Testis (tissue), 3 donors: Measurements from ENCODE around the gene TTLL5. TPM values are rescaled to one million over a fixed set of nuclear protein-coding genes. Genes with fewer than 3 reads are reported as not detected.

ENCODE experiments used
- DNase-seq: peaks from one replicate; pipeline ENCODE4 v3.0.0-alpha.2; 2019
- H3K27ac ChIP-seq, 2 donors: fragments of 200-600 bp; sonication (generic); one replicate each; pipeline ENCODE4 v1.5.1; 2019
- H3K27me3 ChIP-seq: fragments of 200-600 bp; sonication (generic); one replicate; pipeline ENCODE4 v1.5.1; 2019
- H3K36me3 ChIP-seq: fragments of 200-600 bp; sonication (generic); one replicate; pipeline ENCODE4 v1.5.1; 2017; ENCODE audit warnings: low read depth; ENCODE audit errors: missing control alignments
- H3K4me1 ChIP-seq: fragments of 200-600 bp; sonication (generic); one replicate; pipeline ENCODE4 v1.5.1; 2019
- H3K4me3 ChIP-seq, 2 donors: fragments of 200-600 bp; sonication (generic); one replicate each; pipeline ENCODE4 v1.5.1; 2017 to 2019
- H3K9me3 ChIP-seq: fragments of 200-600 bp; sonication (generic); one replicate; pipeline ENCODE4 v1.5.1; 2017
- POLR2A ChIP-seq: fragments of 450-650 bp; IDR thresholded peaks from one replicate; pipeline ENCODE4 v1.6.1; 2017; ENCODE audit warnings: antibody characterized with exemption, mild to moderate bottlenecking, moderate library complexity
- WGBS, 2 donors: methylation state at CpG; one replicate each; pipeline ENCODE4 v1.1.5; 2018; 5-methylcytosine and 5-hydroxymethylcytosine counted together
- intact Hi-C: fragments of 100-400 bp; cut with DNase I; formaldehyde crosslinking; loops from one replicate; pipeline ENCODE4 v1.15.1; 2023; ENCODE audit warnings: low total_unique reads
- polyA plus RNA-seq: library from polyadenylated mRNA; stranded (reverse); fragments of 350-450 nt; fragmentation: Illumina TruSeq; extraction: RNeasy Lipid Tissue Mini Kit (QIAGEN cat#74804); gene quantifications from one replicate; pipeline ENCODE4 v1.2.3, GENCODE V29; 2014; ENCODE audit warnings: low read depth, low replicate concordance; ENCODE audit not compliant: insufficient read depth
- total RNA-seq, 2 donors: library from RNA; depleted of rRNA; stranded (reverse); fragments of >200 nt; gene quantifications; one replicate each; pipeline ENCODE4 v1.2.3, GENCODE V29; 2016
- TF ChIP-seq, protein P1 (sequence below), 3 experiments: fragments of 450-650 bp in 2 of 3; fragments of 200-600 bp in 1 of 3; sonication (generic) in 1 of 3; IDR thresholded peaks; one replicate each; pipeline ENCODE4 v1.5.1; 2016 to 2019; ENCODE audit warnings: antibody characterized with exemption in 3 of 3, mild to moderate bottlenecking in 2 of 3, moderate library complexity in 1 of 3

Gene TTLL5
- total and polyA plus RNA-seq, 3 donors from 2014 or later: 112 to 318 (median 155) TPM

DNA sequence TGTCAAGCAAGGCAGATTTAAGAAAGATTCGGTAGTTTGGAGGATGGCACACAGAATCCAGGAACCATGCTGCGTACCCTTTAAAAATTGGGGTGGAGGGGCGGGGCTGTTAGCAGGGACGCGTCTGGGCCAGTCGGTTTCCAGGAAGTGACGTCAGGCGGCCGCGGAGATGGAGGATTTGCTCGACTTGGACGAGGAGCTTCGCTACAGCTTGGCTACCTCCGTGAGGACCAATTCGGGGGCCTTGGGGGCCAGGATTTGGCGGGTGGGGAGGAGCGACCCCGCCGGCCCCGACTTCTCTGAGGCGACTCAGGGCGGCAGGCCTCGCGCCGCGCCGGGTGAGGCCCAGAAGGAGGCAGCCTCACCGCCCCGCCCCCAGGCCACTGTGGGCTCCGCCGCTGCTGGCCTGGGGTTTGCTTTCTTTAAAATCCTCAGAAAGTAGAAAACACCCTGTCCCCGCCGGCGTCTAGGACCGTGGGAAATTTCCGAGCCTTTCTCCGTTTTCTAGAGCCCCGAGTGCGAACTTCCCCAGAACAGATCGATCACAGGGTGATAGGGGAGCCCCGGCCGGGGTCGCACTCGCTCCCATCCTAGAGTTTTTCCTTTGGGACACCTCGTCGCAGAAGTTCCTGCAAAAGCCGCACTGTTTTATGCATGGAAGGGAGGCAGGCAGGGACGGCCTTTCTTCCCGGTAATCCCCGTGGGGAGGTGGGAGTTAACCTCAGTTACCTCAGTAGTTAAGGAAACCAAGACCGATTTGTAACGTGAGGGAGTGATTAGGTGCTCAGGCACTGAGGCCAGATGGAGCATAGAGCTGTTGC, 324.8 kb downstream of the TTLL5 start, which contains the start of gene IFT43:
IFT43 (plus strand) TSS at position 146 of the 821 bp plus-strand sequence; CDS start at position 170, 24 bp downstream.
- intact Hi-C loops: no loop called here
- TF ChIP-seq POLR2A: peak; percentile 9
- TF ChIP-seq, protein P1, sequence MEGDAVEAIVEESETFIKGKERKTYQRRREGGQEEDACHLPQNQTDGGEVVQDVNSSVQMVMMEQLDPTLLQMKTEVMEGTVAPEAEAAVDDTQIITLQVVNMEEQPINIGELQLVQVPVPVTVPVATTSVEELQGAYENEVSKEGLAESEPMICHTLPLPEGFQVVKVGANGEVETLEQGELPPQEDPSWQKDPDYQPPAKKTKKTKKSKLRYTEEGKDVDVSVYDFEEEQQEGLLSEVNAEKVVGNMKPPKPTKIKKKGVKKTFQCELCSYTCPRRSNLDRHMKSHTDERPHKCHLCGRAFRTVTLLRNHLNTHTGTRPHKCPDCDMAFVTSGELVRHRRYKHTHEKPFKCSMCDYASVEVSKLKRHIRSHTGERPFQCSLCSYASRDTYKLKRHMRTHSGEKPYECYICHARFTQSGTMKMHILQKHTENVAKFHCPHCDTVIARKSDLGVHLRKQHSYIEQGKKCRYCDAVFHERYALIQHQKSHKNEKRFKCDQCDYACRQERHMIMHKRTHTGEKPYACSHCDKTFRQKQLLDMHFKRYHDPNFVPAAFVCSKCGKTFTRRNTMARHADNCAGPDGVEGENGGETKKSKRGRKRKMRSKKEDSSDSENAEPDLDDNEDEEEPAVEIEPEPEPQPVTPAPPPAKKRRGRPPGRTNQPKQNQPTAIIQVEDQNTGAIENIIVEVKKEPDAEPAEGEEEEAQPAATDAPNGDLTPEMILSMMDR (IDR thresholded peaks at IDR 0.05): no peak
- no peaks in the 10 kb centered on the region for H3K36me3 ChIP-seq
- WGBS, 2 donors: 0% methylated on average over 21 to 52 of the region's 52 CpGs
- no peaks in the 10 kb centered on the region for H3K9me3 ChIP-seq
- DNase-seq: peak; percentile 99
- no peaks in the 10 kb centered on the region for H3K27me3 ChIP-seq
- peak within 1 kb of the TSS; percentile 90 to 97 for H3K4me3 ChIP-seq
- peaks cover 10% of the 10 kb centered on the region for H3K4me1 ChIP-seq
- H3K27ac ChIP-seq: peak within 1 kb of the TSS; percentile 89 to 90

GRCh38 chr14:75986439-75986765, 325.4 kb downstream of the TTLL5 start:
- TF ChIP-seq POLR2A: no peak
- TF ChIP-seq, protein P1 (IDR thresholded peaks at IDR 0.05): no peak
- no peaks in the 10 kb centered on the region for H3K36me3 ChIP-seq
- H3K9me3 ChIP-seq: no peaks in the 10 kb centered on the region
- intact Hi-C loops: no loop called here
- peak overlapping the region in 1 of 2 donors; percentile 89 for H3K27ac ChIP-seq
- peaks cover 8% of the 10 kb centered on the region for H3K4me1 ChIP-seq
- 7 to 8% methylated on average over 6 of the region's 6 CpGs for WGBS, 2 donors
- DNase-seq: no peak
- no peaks in the 10 kb centered on the region for H3K27me3 ChIP-seq
- H3K4me3 ChIP-seq: peak overlapping the region; percentile 90 to 97

DNA sequence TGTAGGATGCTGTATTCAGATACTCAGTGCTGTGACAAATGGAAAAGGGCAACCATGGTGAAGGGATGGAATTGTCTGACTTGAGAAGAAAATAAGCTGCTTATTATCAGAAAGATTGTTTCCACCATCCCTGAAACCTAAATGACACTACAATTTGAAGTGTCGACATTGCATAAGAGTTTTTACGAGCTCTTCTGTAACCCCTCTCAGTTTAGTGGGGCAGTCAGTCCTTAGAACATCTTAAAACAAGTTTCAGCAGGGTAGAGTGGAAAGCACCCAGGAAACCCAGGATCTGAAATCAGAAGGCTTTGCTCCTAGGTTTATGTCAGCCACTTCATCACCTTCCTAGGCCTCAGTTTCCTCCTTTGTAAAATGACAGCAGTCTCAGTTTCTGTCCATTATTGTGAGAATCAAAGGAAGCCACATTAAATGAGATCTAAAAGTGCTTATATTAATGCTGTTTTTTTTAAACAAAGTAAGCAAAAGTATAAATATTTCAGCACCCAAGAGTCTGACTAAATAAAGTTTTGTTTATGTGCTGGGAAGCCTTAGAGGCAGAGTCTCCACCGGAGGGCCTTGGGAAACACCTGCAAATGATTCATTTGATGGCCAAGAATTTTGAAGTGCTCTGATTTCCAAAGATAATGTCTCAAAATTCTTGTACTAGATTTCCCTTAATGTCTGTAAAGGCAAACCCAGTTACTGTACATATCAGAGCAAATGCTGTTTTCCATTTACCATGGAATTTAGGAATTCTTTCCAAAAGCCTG, 326.3 kb downstream of the TTLL5 start:
- no peak overlapping the region for H3K27ac ChIP-seq
- no peak for TF ChIP-seq POLR2A
- TF ChIP-seq, protein P1 (IDR thresholded peaks at IDR 0.05): no peak
- H3K4me3 ChIP-seq: no peak overlapping the region
- H3K36me3 ChIP-seq: no peaks in the 10 kb centered on the region
- no peak for DNase-seq
- intact Hi-C loops: no loop called here
- H3K27me3 ChIP-seq: no peaks in the 10 kb centered on the region
- H3K9me3 ChIP-seq: no peaks in the 10 kb centered on the region
- WGBS, 2 donors: 79 to 86% methylated on average over 3 of the region's 3 CpGs
- peaks cover 6% of the 10 kb centered on the region for H3K4me1 ChIP-seq

DNA sequence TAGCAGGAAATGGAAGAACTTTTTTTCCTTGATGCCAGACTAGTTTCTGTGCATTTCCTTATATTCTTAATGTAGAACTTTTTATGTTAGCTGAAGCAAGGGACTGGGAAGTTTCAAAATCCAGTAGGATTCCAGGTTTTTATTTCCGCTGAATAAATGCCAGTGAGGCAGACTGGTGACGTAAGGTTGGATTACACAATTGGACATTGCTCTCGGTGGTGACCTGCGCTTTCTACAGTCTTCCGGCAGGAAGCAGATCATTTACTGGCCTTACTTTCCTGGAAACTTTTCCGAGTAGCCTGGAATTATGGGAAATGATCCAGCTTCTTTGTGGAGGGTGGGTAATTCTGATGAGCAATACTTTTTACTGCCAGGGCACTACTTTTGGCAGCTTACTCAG, 328.1 kb downstream of the TTLL5 start:
- H3K27me3 ChIP-seq: no peaks in the 10 kb centered on the region
- intact Hi-C loops: no loop called here
- no peak overlapping the region for H3K4me3 ChIP-seq
- H3K36me3 ChIP-seq: no peaks in the 10 kb centered on the region
- no peak overlapping the region for H3K27ac ChIP-seq
- TF ChIP-seq, protein P1 (IDR thresholded peaks at IDR 0.05): no peak
- TF ChIP-seq POLR2A: no peak
- no peaks in the 10 kb centered on the region for H3K9me3 ChIP-seq
- peaks cover 3% of the 10 kb centered on the region for H3K4me1 ChIP-seq
- 89% methylated on average over 6 of the region's 6 CpGs for WGBS, 2 donors
- DNase-seq: no peak
